IMR-90 (cell line): ENCODE results near the gene STEAP3. TPM values are rescaled to one million over a fixed set of nuclear protein-coding genes. Genes with fewer than 3 reads are reported as not detected.

ENCODE experiments used
- ATAC-seq: fragments of 200-7000 bp; cut with Tn5 transposase; 2 replicates; pipeline ENCODE4 v1.9.1; 2020; ENCODE audit warnings: low read depth, mild to moderate bottlenecking, moderate library complexity
- BruUV-seq: library from RNA; stranded (reverse); fragments of 400-500 nt; replicated peaks from 2 replicates; lab custom pipeline; 2021; lab: Mats Ljungman, UMichigan
- CTCF ChIA-PET: fragments of 300-600 bp; formaldehyde crosslinking; extraction: SDS; loops from one replicate; lab custom pipeline; 2021; ENCODE audit warnings: antibody characterized with exemption; lab: Yijun Ruan, JAX
- POLR2A ChIA-PET: fragments of 300-600 bp; sonication (Branson Sonifier 250); formaldehyde crosslinking; loops from one replicate; lab custom pipeline; 2022; ENCODE audit warnings: antibody characterized with exemption; ENCODE audit not compliant: unreplicated experiment; lab: Charles Lee
- DNase-seq: peaks from one replicate; pipeline ENCODE4 v3.0.0; 2013
- H2AFZ ChIP-seq: replicated peaks from 2 replicates; pipeline ENCODE3; 2013; ENCODE audit warnings: low read length, mild to moderate bottlenecking; ENCODE audit not compliant: poor library complexity
- H2AK5ac ChIP-seq: 2 replicates; pipeline ENCODE4 v1.6.1; 2013; ENCODE audit warnings: low read depth, low read length, inconsistent platforms
- H2AK9ac ChIP-seq: replicated peaks from 2 replicates; pipeline ENCODE3; 2013; ENCODE audit warnings: mild to moderate bottlenecking, low read depth, low read length, moderate library complexity; ENCODE audit not compliant: poor library complexity
- H2BK120ac ChIP-seq: 2 replicates; pipeline ENCODE4 v1.6.1; 2013; ENCODE audit warnings: low read depth, low read length, inconsistent platforms
- H2BK15ac ChIP-seq: 3 replicates; pipeline ENCODE4 v1.6.1; 2013; ENCODE audit warnings: low read depth, low read length, inconsistent platforms
- H2BK20ac ChIP-seq: 2 replicates; pipeline ENCODE4 v1.6.1; 2013; ENCODE audit warnings: low read depth, mild to moderate bottlenecking, inconsistent platforms, low read length, moderate library complexity
- H2BK5ac ChIP-seq: 2 replicates; pipeline ENCODE4 v1.6.1; 2013; ENCODE audit warnings: mild to moderate bottlenecking, low read depth, low read length, inconsistent platforms; ENCODE audit not compliant: poor library complexity, severe bottlenecking
- H3K14ac ChIP-seq: replicated peaks from 2 replicates; pipeline ENCODE4 v1.6.1; 2013; ENCODE audit warnings: low read depth, low read length, inconsistent platforms
- H3K18ac ChIP-seq: 2 replicates; pipeline ENCODE4 v1.6.1; 2013; ENCODE audit warnings: low read depth, low read length, control low read depth
- H3K23ac ChIP-seq: 2 replicates; pipeline ENCODE4 v1.6.1; 2013; ENCODE audit warnings: low read depth, low read length, inconsistent platforms
- H3K27ac ChIP-seq: 2 replicates; pipeline ENCODE4 v1.5.1; 2013; ENCODE audit warnings: mild to moderate bottlenecking, control low read depth, low read length; ENCODE audit not compliant: insufficient read depth
- H3K27me3 ChIP-seq: 2 replicates; pipeline ENCODE4 v1.6.1; 2013; ENCODE audit warnings: low read length; ENCODE audit not compliant: control insufficient read depth, insufficient read depth
- H3K36me3 ChIP-seq: 2 replicates; pipeline ENCODE4 v1.6.1; 2013; ENCODE audit warnings: low read length, mixed read lengths; ENCODE audit not compliant: control insufficient read depth, insufficient read depth
- H3K4ac ChIP-seq: 2 replicates; pipeline ENCODE4 v1.6.1; 2013; ENCODE audit warnings: low read depth, low read length, inconsistent platforms
- H3K4me1 ChIP-seq: 2 replicates; pipeline ENCODE4 v1.6.1; 2013; ENCODE audit warnings: low read length, mixed read lengths; ENCODE audit not compliant: control insufficient read depth, insufficient read depth
- H3K4me2 ChIP-seq: 2 replicates; pipeline ENCODE4 v1.6.1; 2013; ENCODE audit warnings: low read depth, mild to moderate bottlenecking, control low read depth, low read length, moderate library complexity
- H3K4me3 ChIP-seq: 2 replicates; pipeline ENCODE4 v1.5.1; 2013; ENCODE audit warnings: low read depth, mild to moderate bottlenecking, control low read depth, low read length, moderate library complexity; ENCODE audit not compliant: insufficient read depth
- H3K56ac ChIP-seq: 2 replicates; pipeline ENCODE4 v1.6.1; 2013; ENCODE audit warnings: low read length, inconsistent platforms; ENCODE audit not compliant: insufficient read depth; ENCODE audit errors: extremely low read depth
- H3K79me1 ChIP-seq, 2 experiments: 2 replicates each; pipeline ENCODE4 v1.6.1; 2013; ENCODE audit warnings: low read length in 2 of 2, inconsistent platforms in 1 of 2, low read depth in 1 of 2
- H3K9ac ChIP-seq: 2 replicates; pipeline ENCODE4 v1.6.1; 2013; ENCODE audit warnings: low read depth, low read length, control low read depth
- H3K9me1 ChIP-seq: 2 replicates; pipeline ENCODE4 v1.6.1; 2013; ENCODE audit warnings: low read length, inconsistent platforms; ENCODE audit not compliant: insufficient read depth
- H3K9me3 ChIP-seq: 2 replicates; pipeline ENCODE4 v1.6.1; 2013; ENCODE audit warnings: low read length; ENCODE audit not compliant: control insufficient read depth, insufficient read depth
- H4K20me1 ChIP-seq: 2 replicates; pipeline ENCODE4 v1.6.1; 2013; ENCODE audit warnings: low read length, inconsistent platforms; ENCODE audit not compliant: insufficient read depth
- H4K5ac ChIP-seq: 2 replicates; pipeline ENCODE4 v1.6.1; 2013; ENCODE audit warnings: mild to moderate bottlenecking, low read depth, low read length, control low read depth
- H4K8ac ChIP-seq, 2 experiments: 2 replicates each; pipeline ENCODE4 v1.6.1; 2013; ENCODE audit warnings: low read depth in 2 of 2, low read length in 2 of 2, control low read depth in 1 of 2, inconsistent platforms in 1 of 2
- H4K91ac ChIP-seq: 2 replicates; pipeline ENCODE4 v1.6.1; 2013; ENCODE audit warnings: low read depth, low read length, inconsistent platforms; ENCODE audit not compliant: insufficient read depth
- BHLHE40 ChIP-seq: fragments of 150-350 bp; IDR thresholded peaks from 2 replicates; pipeline ENCODE4 v1.6.1; 2016; ENCODE audit warnings: mild to moderate bottlenecking, low read depth, low read length
- CEBPB ChIP-seq: IDR thresholded peaks from 2 replicates; pipeline ENCODE4 v1.6.1; 2012; ENCODE audit warnings: low read depth, low read length, improper control_type of control experiment
- CHD1 ChIP-seq: IDR thresholded peaks from 2 replicates; pipeline ENCODE4 v1.6.1; 2012; ENCODE audit warnings: low read depth, low read length, improper control_type of control experiment
- CTCF ChIP-seq: conservative IDR thresholded peaks from 2 replicates; pipeline ENCODE4 v1.5.1; 2012; ENCODE audit warnings: mild to moderate bottlenecking, low read depth, low read length, improper control_type of control experiment
- ELK1 ChIP-seq: fragments of 150-350 bp; IDR thresholded peaks from 2 replicates; pipeline ENCODE4 v1.6.1; 2016; ENCODE audit warnings: low read depth, mild to moderate bottlenecking, low read length, moderate library complexity, borderline replicate concordance
- FOS ChIP-seq: fragments of 150-350 bp; IDR thresholded peaks from 2 replicates; pipeline ENCODE4 v1.6.1; 2016; ENCODE audit warnings: low read depth, low read length
- MAFK ChIP-seq: IDR thresholded peaks from 2 replicates; pipeline ENCODE4 v1.6.1; 2012; ENCODE audit warnings: low read depth, low read length, improper control_type of control experiment
- MAZ ChIP-seq: IDR thresholded peaks from 2 replicates; pipeline ENCODE4 v1.6.1; 2012; ENCODE audit warnings: low read depth, mild to moderate bottlenecking, low read length, improper control_type of control experiment, moderate library complexity, borderline replicate concordance
- MXI1 ChIP-seq: IDR thresholded peaks from 2 replicates; pipeline ENCODE4 v1.6.1; 2012; ENCODE audit warnings: low read depth, mild to moderate bottlenecking, low read length, moderate library complexity, borderline replicate concordance
- NFE2L2 ChIP-seq: fragments of 150-350 bp; IDR thresholded peaks from 2 replicates; pipeline ENCODE4 v1.6.1; 2016; ENCODE audit warnings: low read depth, mild to moderate bottlenecking, low read length
- POLR2A ChIP-seq: IDR thresholded peaks from 2 replicates; pipeline ENCODE4 v1.6.1; 2012; ENCODE audit warnings: mild to moderate bottlenecking, low read depth, low read length
- RAD21 ChIP-seq: IDR thresholded peaks from 2 replicates; pipeline ENCODE4 v1.6.1; 2012; ENCODE audit warnings: low read length, improper control_type of control experiment
- RCOR1 ChIP-seq: IDR thresholded peaks from 2 replicates; pipeline ENCODE4 v1.6.1; 2012; ENCODE audit warnings: mild to moderate bottlenecking, low read length, improper control_type of control experiment; ENCODE audit not compliant: insufficient replicate concordance
- RFX5 ChIP-seq: IDR thresholded peaks from 2 replicates; pipeline ENCODE4 v1.8.0; 2012; ENCODE audit warnings: low read depth, mild to moderate bottlenecking, low read length, moderate library complexity
- SMC3 ChIP-seq: fragments of 150-350 bp; IDR thresholded peaks from 2 replicates; pipeline ENCODE4 v1.6.1; 2016; ENCODE audit warnings: low read depth, mild to moderate bottlenecking, antibody characterized with exemption, low read length, moderate library complexity
- USF2 ChIP-seq: fragments of 150-350 bp; IDR thresholded peaks from 2 replicates; pipeline ENCODE4 v1.6.1; 2017; ENCODE audit warnings: mild to moderate bottlenecking, antibody characterized with exemption, low read length, low read depth
- WGBS, 2 experiments: methylation state at CpG; one replicate each; pipeline versions ENCODE4 v1.1.5 to v1.1.7; 2013; ENCODE audit warnings: missing lambda C conversion rate in 2 of 2; ENCODE audit not compliant: insufficient read length in 1 of 2; ENCODE audit errors: extremely low coverage in 2 of 2; 5-methylcytosine and 5-hydroxymethylcytosine counted together
- dilution Hi-C: fragments of 300-500 bp; cut with HindIII; formaldehyde crosslinking; loops from one replicate; pipeline ENCODE4 v1.14.3; 2018; ENCODE audit warnings: low sequenced_read_pairs; ENCODE audit not compliant: unreplicated experiment
- in situ Hi-C: fragments of 300-500 bp; cut with MboI; formaldehyde crosslinking; loops from 3 replicates; pipeline ENCODE4 v1.14.3; 2019; ENCODE audit warnings: low sequenced_read_pairs, inconsistent platforms, mixed read lengths
- intact Hi-C: fragments of 100-400 bp; cut with micrococcal nuclease; formaldehyde crosslinking; loops from 2 replicates; pipeline ENCODE4 v1.10.0; 2022
- polyA plus RNA-seq, 3 experiments: library from polyadenylated mRNA; depleted of rRNA; stranded (reverse); fragments of >200 nt; gene quantifications; 2 replicates each; pipeline ENCODE4 v1.2.3, GENCODE V29; 2012; ENCODE audit warnings: low replicate concordance in 1 of 3
- total RNA-seq: library from RNA; depleted of rRNA; stranded (reverse); fragments of >200 nt; gene quantifications from 2 replicates; pipeline ENCODE4 v1.2.3, GENCODE V29; 2012

STEAP3 gene
- total and polyA plus RNA-seq, 2 of the 4 experiments (the other 2 are of a cell fraction) = 19.4 to 43.9 TPM

- CTCF ChIA-PET = interaction anchor here (0.6 kb wide), 1 partner anchor 324 kb away, joined by 3 read pairs; no protein-coding TSS in a partner anchor
These were observed 9.1 kb upstream of the STEAP3 start for GRCh38 chr2:119214453-119215037.

More at GRCh38 chr2:119214453-119215037, 9.1 kb upstream of the STEAP3 start:
- H3K9ac ChIP-seq = no peak overlapping the region
- no peak overlapping the region for H4K8ac ChIP-seq
- H2AK9ac ChIP-seq = no peak overlapping the region
- H3K4ac ChIP-seq = no peak overlapping the region
- H2BK120ac ChIP-seq = no peak overlapping the region
- 0 out of 2 replicates have a peak, but pooled peaks cover 3% of the 10 kb centered on the region for H3K9me1 ChIP-seq
- H3K27ac ChIP-seq = no peak overlapping the region
- TF ChIP-seq MXI1 (no peak), MAFK (no peak), CTCF (no peak), BHLHE40 (no peak), SMC3 (no peak), POLR2A (no peak), NFE2L2 (no peak), CEBPB (no peak), CHD1 (no peak), RAD21 (no peak), USF2 (no peak), RFX5 (no peak), MAZ (no peak), FOS (no peak), ELK1 (no peak), RCOR1 (no peak)
- H2BK15ac ChIP-seq = no peak overlapping the region
- no peak overlapping the region for H4K91ac ChIP-seq
- no peak overlapping the region for H3K18ac ChIP-seq
- WGBS, 2 experiments = 100% methylated on average over 1 of the region's 3 CpGs; no CpG with 5 or more reads in 1 of the 2 experiments
- H2AK5ac ChIP-seq = no peak overlapping the region
- H3K14ac ChIP-seq = no peak overlapping the region
- POLR2A ChIA-PET = no interaction called here
- H3K79me1 ChIP-seq = no peaks in the 10 kb centered on the region
- intact Hi-C loops = loop anchor here (5.0 kb wide), 1 partner anchor 332 kb away; no protein-coding TSS in a partner anchor
- H2BK20ac ChIP-seq = no peak overlapping the region
- DNase-seq (no peak), ATAC-seq (no peak)
- in situ Hi-C loops = no loop called here
- H3K56ac ChIP-seq = no peak overlapping the region
- H3K4me3 ChIP-seq = no peak overlapping the region
- H3K36me3 ChIP-seq = no peaks in the 10 kb centered on the region
- H3K4me2 ChIP-seq = no peak overlapping the region
- H4K20me1 ChIP-seq = no peaks in the 10 kb centered on the region
- no peaks in the 10 kb centered on the region for H3K9me3 ChIP-seq
- BruUV-seq = no TSS peak
- dilution Hi-C loops = no loop called here
- no peak overlapping the region for H2AFZ ChIP-seq
- H4K5ac ChIP-seq = no peak overlapping the region
- no peak overlapping the region for H3K23ac ChIP-seq
- H3K4me1 ChIP-seq = no peaks in the 10 kb centered on the region
- H2BK5ac ChIP-seq = no peak overlapping the region
- peaks cover 13% of the 10 kb centered on the region for H3K27me3 ChIP-seq
